Smooth muscle cell (in vitro differentiated cells): ENCODE data around the gene MYOM3. TPM values are rescaled to one million over a fixed set of nuclear protein-coding genes. Genes with fewer than 3 reads are reported as not detected.

Experiments
- DNase-seq: peaks from one replicate; lab custom pipeline; 2025; ENCODE audit not compliant: unreplicated experiment; lab: John Stamatoyannopoulos, UW
- H2AFZ ChIP-seq: fragments of 200-600 bp; sonication (generic); 2 replicates; pipeline ENCODE4 v1.6.0; 2016; ENCODE audit warnings: antibody characterized with exemption, low read depth, mild to moderate bottlenecking
- H3F3A ChIP-seq: fragments of 200-600 bp; sonication (generic); 2 replicates; pipeline ENCODE4 v1.6.0; 2017; ENCODE audit warnings: antibody characterized with exemption, low read depth
- H3K27ac ChIP-seq: fragments of 200-600 bp; sonication (generic); 2 replicates; pipeline ENCODE4 v1.5.1; 2016; ENCODE audit warnings: low read depth, mild to moderate bottlenecking
- H3K27me3 ChIP-seq: fragments of 200-600 bp; sonication (generic); 2 replicates; pipeline ENCODE4 v1.6.1; 2016; ENCODE audit warnings: low read depth, mild to moderate bottlenecking
- H3K36me3 ChIP-seq: fragments of 200-600 bp; sonication (generic); 2 replicates; pipeline ENCODE4 v1.5.1; 2016; ENCODE audit warnings: low read depth
- H3K4me1 ChIP-seq: fragments of 200-600 bp; sonication (generic); 2 replicates; pipeline ENCODE4 v1.5.1; 2016; ENCODE audit warnings: low read depth
- H3K4me2 ChIP-seq: fragments of 200-600 bp; sonication (generic); 2 replicates; pipeline ENCODE4 v1.6.0; 2016; ENCODE audit warnings: mild to moderate bottlenecking
- H3K4me3 ChIP-seq: fragments of 200-600 bp; sonication (generic); 2 replicates; pipeline ENCODE4 v1.5.1; 2016; ENCODE audit warnings: mild to moderate bottlenecking
- H3K79me2 ChIP-seq: fragments of 200-600 bp; sonication (generic); 2 replicates; pipeline ENCODE4 v1.6.0; 2016; ENCODE audit warnings: low read depth, mild to moderate bottlenecking
- H3K9ac ChIP-seq: fragments of 200-600 bp; sonication (generic); 2 replicates; pipeline ENCODE4 v1.6.0; 2016; ENCODE audit warnings: low read depth
- H3K9me3 ChIP-seq: fragments of 200-600 bp; sonication (generic); replicated peaks from 2 replicates; pipeline ENCODE4 v1.5.1; 2016; ENCODE audit warnings: low read depth
- H4K20me1 ChIP-seq: fragments of 200-600 bp; sonication (generic); 2 replicates; pipeline ENCODE4 v1.6.0; 2016; ENCODE audit warnings: low read depth
- WGBS: methylation state at CpG from one replicate; pipeline ENCODE4 v1.1.7; 2016; ENCODE audit warnings: low lambda C conversion rate; 5-methylcytosine and 5-hydroxymethylcytosine counted together
- polyA plus RNA-seq: library from polyadenylated mRNA; unstranded; fragments of >200 nt; fragmentation: Nextera tagmentation; extraction: Ambion mirVana; gene quantifications from 2 replicates; pipeline ENCODE4 v1.2.1, GENCODE V29; 2016
- total RNA-seq: library from RNA; depleted of rRNA; stranded (reverse); fragments of >200 nt; gene quantifications from 2 replicates; pipeline ENCODE4 v1.2.3, GENCODE V29; 2014
- TF ChIP-seq, protein P1 (sequence below): fragments of 200-600 bp; sonication (generic); IDR thresholded peaks from 2 replicates; pipeline ENCODE4 v1.5.1; 2017; ENCODE audit warnings: borderline replicate concordance, mild to moderate bottlenecking, antibody characterized with exemption; ENCODE audit not compliant: insufficient read depth, poor library complexity, severe bottlenecking

Gene MYOM3
- total and polyA plus RNA-seq, 2 experiments from 2014 or later, result 0.18 to 0.26 TPM

DNA sequence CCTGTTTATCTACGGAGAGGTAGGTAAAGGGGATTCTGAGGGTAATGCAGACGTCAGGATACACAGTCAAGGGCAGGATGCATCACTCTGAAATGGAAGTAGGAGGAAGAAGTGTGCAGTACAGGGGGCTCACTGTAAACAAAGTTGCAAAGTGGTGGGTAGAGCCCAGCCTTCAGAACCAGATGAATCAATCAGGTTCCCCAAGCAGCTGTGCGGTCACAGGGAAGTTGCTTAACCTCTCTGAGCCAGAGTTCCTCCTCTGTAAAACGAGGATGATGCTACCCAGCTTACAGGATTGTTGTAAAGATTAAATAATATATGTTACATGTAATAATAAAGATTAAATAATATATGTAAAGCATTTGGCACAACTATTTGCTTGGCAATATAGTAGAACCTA, 13.5 kb upstream of the MYOM3 start:
- WGBS, result 83% methylated on average over 4 of the region's 4 CpGs

DNA sequence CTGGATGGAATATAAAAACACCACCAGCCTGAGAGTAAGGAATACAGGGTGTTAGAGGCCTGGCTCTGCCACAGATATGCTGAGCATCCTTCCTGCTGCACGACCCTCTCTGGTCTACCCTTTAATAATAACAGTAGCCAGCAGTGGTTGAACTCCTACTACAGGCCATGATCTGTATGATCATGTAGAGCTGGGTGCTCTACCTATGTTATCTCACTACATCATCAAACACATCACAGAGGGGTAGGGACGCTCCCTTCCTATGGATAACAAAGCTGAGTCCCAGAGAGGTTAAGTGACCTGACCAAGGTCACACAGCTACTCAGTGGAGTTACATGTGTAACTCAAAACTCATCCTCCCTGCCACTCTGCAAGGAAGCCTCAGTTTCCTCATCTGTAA, 13.0 kb upstream of the MYOM3 start:
- no peaks in the 10 kb centered on the region for H3K9me3 ChIP-seq
- no peaks in the 10 kb centered on the region for H3K36me3 ChIP-seq
- H3K79me2 ChIP-seq, result no peaks in the 10 kb centered on the region
- H3F3A ChIP-seq, result no peaks in the 10 kb centered on the region
- TF ChIP-seq, protein P1, sequence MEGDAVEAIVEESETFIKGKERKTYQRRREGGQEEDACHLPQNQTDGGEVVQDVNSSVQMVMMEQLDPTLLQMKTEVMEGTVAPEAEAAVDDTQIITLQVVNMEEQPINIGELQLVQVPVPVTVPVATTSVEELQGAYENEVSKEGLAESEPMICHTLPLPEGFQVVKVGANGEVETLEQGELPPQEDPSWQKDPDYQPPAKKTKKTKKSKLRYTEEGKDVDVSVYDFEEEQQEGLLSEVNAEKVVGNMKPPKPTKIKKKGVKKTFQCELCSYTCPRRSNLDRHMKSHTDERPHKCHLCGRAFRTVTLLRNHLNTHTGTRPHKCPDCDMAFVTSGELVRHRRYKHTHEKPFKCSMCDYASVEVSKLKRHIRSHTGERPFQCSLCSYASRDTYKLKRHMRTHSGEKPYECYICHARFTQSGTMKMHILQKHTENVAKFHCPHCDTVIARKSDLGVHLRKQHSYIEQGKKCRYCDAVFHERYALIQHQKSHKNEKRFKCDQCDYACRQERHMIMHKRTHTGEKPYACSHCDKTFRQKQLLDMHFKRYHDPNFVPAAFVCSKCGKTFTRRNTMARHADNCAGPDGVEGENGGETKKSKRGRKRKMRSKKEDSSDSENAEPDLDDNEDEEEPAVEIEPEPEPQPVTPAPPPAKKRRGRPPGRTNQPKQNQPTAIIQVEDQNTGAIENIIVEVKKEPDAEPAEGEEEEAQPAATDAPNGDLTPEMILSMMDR, result no peak
- H4K20me1 ChIP-seq, result no peaks in the 10 kb centered on the region
- no peak overlapping the region for H3K4me3 ChIP-seq
- WGBS, result 90% methylated on average over 2 of the region's 2 CpGs
- no peaks in the 10 kb centered on the region for H3K4me1 ChIP-seq
- DNase-seq, result no peak
- no peak overlapping the region for H2AFZ ChIP-seq
- H3K9ac ChIP-seq, result no peak overlapping the region
- no peak overlapping the region for H3K4me2 ChIP-seq
- H3K27ac ChIP-seq, result no peak overlapping the region
- no peaks in the 10 kb centered on the region for H3K27me3 ChIP-seq

More for the DNA sequence above, 13.5 kb upstream of the MYOM3 start:
- H3K79me2 ChIP-seq, result no peaks in the 10 kb centered on the region
- no peaks in the 10 kb centered on the region for H3K4me1 ChIP-seq
- DNase-seq, result no peak
- H3K9me3 ChIP-seq, result no peaks in the 10 kb centered on the region
- TF ChIP-seq, protein P1, result no peak
- no peaks in the 10 kb centered on the region for H4K20me1 ChIP-seq
- H3K4me2 ChIP-seq, result no peak overlapping the region
- H3K4me3 ChIP-seq, result no peak overlapping the region
- H3K27ac ChIP-seq, result no peak overlapping the region
- no peaks in the 10 kb centered on the region for H3K36me3 ChIP-seq
- no peak overlapping the region for H3K9ac ChIP-seq
- H2AFZ ChIP-seq, result no peak overlapping the region
- H3K27me3 ChIP-seq, result no peaks in the 10 kb centered on the region
- no peaks in the 10 kb centered on the region for H3F3A ChIP-seq

DNA sequence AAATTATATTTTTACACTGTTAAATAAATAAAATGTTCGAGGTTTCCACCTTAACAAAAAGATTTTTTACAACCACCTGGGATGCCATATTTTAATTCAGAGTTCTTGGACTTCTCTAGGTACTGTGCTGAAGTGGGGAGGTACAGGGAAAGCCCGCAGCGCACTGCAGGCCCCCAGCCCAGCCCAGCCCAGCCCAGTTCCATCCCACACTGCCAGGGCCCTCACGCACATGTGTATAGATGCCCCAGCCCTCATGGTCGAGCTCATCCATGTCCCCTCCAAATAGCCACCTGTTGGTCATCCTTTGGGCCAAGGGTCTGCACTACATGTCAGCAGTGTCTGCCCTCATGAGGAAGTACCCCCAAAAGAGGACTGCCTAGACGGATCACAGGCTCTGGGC, 11.7 kb upstream of the MYOM3 start:
- H3K9me3 ChIP-seq, result no peaks in the 10 kb centered on the region
- H3K4me2 ChIP-seq, result no peak overlapping the region
- H3K27me3 ChIP-seq, result no peaks in the 10 kb centered on the region
- H3K79me2 ChIP-seq, result no peaks in the 10 kb centered on the region
- no peak overlapping the region for H3K9ac ChIP-seq
- DNase-seq, result no peak
- H3K36me3 ChIP-seq, result no peaks in the 10 kb centered on the region
- H4K20me1 ChIP-seq, result no peaks in the 10 kb centered on the region
- H3K27ac ChIP-seq, result no peak overlapping the region
- H2AFZ ChIP-seq, result no peak overlapping the region
- H3F3A ChIP-seq, result no peaks in the 10 kb centered on the region
- no peak overlapping the region for H3K4me3 ChIP-seq
- TF ChIP-seq, protein P1, result no peak
- WGBS, result 90% methylated on average over 6 of the region's 6 CpGs
- H3K4me1 ChIP-seq, result no peaks in the 10 kb centered on the region

DNA sequence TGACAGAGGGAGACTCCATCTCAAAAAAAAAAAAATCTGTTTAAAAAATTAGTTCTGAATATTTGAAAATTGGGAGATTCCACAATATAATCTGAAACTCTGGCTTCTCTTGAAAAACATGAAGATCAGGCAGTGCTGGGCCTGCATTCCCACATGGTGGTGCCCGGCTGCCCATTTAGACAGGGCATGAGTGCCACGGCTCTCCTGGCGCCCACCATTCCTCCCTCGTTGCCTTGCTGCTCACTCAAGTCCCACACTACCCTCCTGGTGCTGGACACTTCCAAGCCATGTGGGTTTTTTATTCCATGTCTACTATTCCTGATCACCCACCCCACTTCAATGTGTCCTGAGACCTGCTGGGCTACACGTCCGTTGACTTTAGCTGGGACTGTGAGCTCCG, 10.8 kb upstream of the MYOM3 start:
- WGBS, result 91% methylated on average over 7 of the region's 7 CpGs
- Histone ChIP-seq H3F3A (no peaks in the 10 kb centered on the region), H2AFZ (no peak overlapping the region), H3K9me3 (no peaks in the 10 kb centered on the region), H3K4me3 (no peak overlapping the region), H3K4me1 (no peaks in the 10 kb centered on the region), H4K20me1 (no peaks in the 10 kb centered on the region), H3K9ac (no peak overlapping the region), H3K27ac (no peak overlapping the region), H3K79me2 (no peaks in the 10 kb centered on the region), H3K27me3 (no peaks in the 10 kb centered on the region), H3K4me2 (no peak overlapping the region), H3K36me3 (no peaks in the 10 kb centered on the region)
- TF ChIP-seq, protein P1, result no peak
- DNase-seq, result no peak
